HUES64 (cell line): ENCODE results near the gene TOX2.

Experiments used
- H3K27ac ChIP-seq: 2 replicates; pipeline ENCODE4 v1.7.0; 2013; ENCODE audit warnings: low read depth, low read length, inconsistent platforms
- H3K27me3 ChIP-seq: 2 replicates; pipeline ENCODE4 v1.6.1; 2013; ENCODE audit warnings: mild to moderate bottlenecking, low read length; ENCODE audit not compliant: insufficient read depth
- H3K36me3 ChIP-seq: 2 replicates; pipeline ENCODE4 v1.6.1; 2013; ENCODE audit warnings: mild to moderate bottlenecking, low read length; ENCODE audit not compliant: insufficient read depth
- H3K4me1 ChIP-seq: 2 replicates; pipeline ENCODE4 v1.6.1; 2013; ENCODE audit warnings: mild to moderate bottlenecking, low read length, moderate library complexity; ENCODE audit not compliant: insufficient read depth
- H3K4me3 ChIP-seq: 2 replicates; pipeline ENCODE4 v1.5.1; 2013; ENCODE audit warnings: mild to moderate bottlenecking, low read length, moderate library complexity
- H3K9ac ChIP-seq: 2 replicates; pipeline ENCODE4 v1.6.1; 2013; ENCODE audit warnings: mild to moderate bottlenecking, low read depth, low read length
- H3K9me3 ChIP-seq: 2 replicates; pipeline ENCODE4 v1.6.1; 2013; ENCODE audit warnings: low read depth, low read length; ENCODE audit not compliant: insufficient read depth
- WGBS: fragments of 150-250, 120-280 bp; methylation state at CpG from one replicate; pipeline ENCODE4 v1.1.7; 2013; ENCODE audit warnings: missing lambda C conversion rate; 5-methylcytosine and 5-hydroxymethylcytosine counted together

TOX2 gene

DNA sequence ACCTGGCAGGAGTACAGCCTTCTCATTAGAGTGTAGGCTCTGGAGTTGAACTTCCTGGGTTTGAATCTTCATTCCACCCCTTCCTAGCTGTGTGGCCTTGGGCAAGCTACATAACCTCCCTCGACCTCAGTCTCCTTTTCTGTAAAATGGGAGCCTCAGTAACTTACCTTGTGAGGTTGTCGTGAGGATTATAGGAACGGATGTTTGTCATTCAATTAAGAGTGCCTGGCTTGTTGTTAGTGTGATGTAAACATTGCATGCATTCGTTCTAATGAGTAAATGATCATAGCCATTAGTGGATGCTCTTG lies 45.2 kb downstream of the TOX2 start:
- H3K27ac ChIP-seq: no peak overlapping the region
- no peak overlapping the region for H3K9ac ChIP-seq
- no peaks in the 10 kb centered on the region for H3K27me3 ChIP-seq
- peaks cover 20% of the 10 kb centered on the region for H3K4me1 ChIP-seq
- H3K9me3 ChIP-seq: no peaks in the 10 kb centered on the region
- H3K4me3 ChIP-seq: no peak overlapping the region
- H3K36me3 ChIP-seq: no peaks in the 10 kb centered on the region
- WGBS: 95% methylated on average over 4 of the region's 4 CpGs

- Histone ChIP-seq H3K4me3 (no peak overlapping the region), H3K4me1 (peaks cover 17% of the 10 kb centered on the region), H3K36me3 (no peaks in the 10 kb centered on the region), H3K27ac (no peak overlapping the region), H3K9ac (no peak overlapping the region), H3K9me3 (no peaks in the 10 kb centered on the region), H3K27me3 (no peaks in the 10 kb centered on the region)
- 86% methylated on average over 2 of the region's 2 CpGs for WGBS
Measured at GRCh38 chr20:43960231-43960630, 45.6 kb downstream of the TOX2 start.

DNA sequence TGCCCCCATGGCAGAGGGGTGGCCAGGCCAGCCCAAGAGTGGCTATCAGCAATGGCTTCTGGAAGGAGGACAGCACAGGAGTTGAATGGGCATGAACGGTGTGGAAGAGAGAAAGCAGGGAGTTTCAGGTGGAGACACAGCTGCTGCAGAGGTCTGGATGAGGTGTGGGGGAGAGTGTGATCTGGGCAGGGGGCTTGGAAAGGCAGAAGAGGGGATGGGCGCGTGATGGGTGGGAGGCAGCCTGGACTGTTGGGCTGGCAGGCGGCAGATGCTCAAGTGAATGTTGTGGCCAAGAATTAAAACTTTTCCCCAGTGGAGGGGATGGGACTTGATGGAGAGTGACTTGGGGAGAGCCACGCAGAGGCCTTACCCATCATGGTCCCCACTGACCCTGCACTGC lies 46.5 kb downstream of the TOX2 start:
- Histone ChIP-seq H3K27ac (no peak overlapping the region), H3K9me3 (no peaks in the 10 kb centered on the region), H3K27me3 (no peaks in the 10 kb centered on the region), H3K4me1 (peaks cover 12% of the 10 kb centered on the region), H3K4me3 (no peak overlapping the region), H3K36me3 (no peaks in the 10 kb centered on the region), H3K9ac (no peak overlapping the region)
- 95% methylated on average over 5 of the region's 5 CpGs for WGBS

DNA sequence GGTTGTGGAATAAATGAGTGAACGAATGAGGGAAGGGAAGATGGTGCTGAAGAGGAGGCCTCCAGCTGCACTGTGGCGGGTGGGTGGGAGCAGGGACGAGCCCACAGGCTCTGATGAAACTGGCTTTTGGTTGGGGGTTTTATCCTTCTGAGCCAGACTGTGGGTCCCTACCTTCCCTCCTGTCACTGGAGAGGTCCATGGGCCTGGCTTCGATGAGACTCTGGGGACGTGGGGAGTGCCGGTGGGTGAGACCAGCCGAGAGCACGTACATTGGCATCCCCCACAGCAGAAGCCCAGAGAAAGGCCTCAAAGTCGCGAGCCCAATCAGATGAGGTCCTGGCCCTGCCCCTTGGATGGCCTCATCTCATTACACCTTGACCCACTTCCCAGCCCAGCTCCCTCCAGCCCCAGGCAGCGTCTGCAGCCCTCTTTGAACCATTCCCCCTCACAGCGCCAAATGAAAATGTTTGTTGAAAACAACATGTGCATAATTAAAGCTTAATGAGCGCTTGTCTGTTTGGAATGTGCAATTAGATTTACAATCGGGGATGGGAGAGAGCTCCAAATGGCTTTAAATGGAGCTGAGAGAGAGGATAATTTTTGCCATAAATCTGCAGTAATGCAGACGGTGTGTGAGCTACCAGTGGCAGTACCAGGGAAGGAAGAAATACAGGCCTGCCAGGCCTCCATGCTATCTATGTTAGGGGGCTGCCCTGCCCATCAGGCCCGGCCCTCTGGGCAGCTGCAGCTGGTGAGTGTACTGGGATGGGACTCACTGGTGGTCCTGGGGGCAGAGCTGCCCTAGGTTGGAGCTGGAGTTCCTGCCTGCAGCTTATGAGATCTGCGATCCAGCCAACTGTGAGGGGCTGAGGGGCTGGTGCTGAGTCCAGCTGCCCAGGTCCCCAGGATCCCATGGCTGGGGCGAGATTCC lies 47.2 kb downstream of the TOX2 start:
- WGBS: 73% methylated on average over 18 of the region's 18 CpGs
- Histone ChIP-seq H3K4me1 (peaks cover 12% of the 10 kb centered on the region), H3K27ac (no peak overlapping the region), H3K4me3 (no peak overlapping the region), H3K36me3 (no peaks in the 10 kb centered on the region), H3K9ac (no peak overlapping the region), H3K27me3 (no peaks in the 10 kb centered on the region), H3K9me3 (no peaks in the 10 kb centered on the region)

GRCh38 chr20:43962530-43962929 lies 47.9 kb downstream of the TOX2 start:
- Histone ChIP-seq H3K4me1 (peaks cover 12% of the 10 kb centered on the region), H3K9me3 (no peaks in the 10 kb centered on the region), H3K4me3 (no peak overlapping the region), H3K27me3 (no peaks in the 10 kb centered on the region), H3K9ac (no peak overlapping the region), H3K36me3 (no peaks in the 10 kb centered on the region), H3K27ac (no peak overlapping the region)
- 95% methylated on average over 4 of the region's 4 CpGs for WGBS

- H3K4me3 ChIP-seq: no peak overlapping the region
- H3K9ac ChIP-seq: no peak overlapping the region
- no peak overlapping the region for H3K27ac ChIP-seq
- WGBS: 84% methylated on average over 5 of the region's 5 CpGs
- no peaks in the 10 kb centered on the region for H3K36me3 ChIP-seq
- H3K27me3 ChIP-seq: no peaks in the 10 kb centered on the region
- peaks cover 12% of the 10 kb centered on the region for H3K4me1 ChIP-seq
- H3K9me3 ChIP-seq: no peaks in the 10 kb centered on the region
Measured at GRCh38 chr20:43963233-43963632, 48.6 kb downstream of the TOX2 start.

GRCh38 chr20:43963872-43964791 lies 49.5 kb downstream of the TOX2 start:
- Histone ChIP-seq H3K27ac (no peak overlapping the region), H3K36me3 (no peaks in the 10 kb centered on the region), H3K9me3 (no peaks in the 10 kb centered on the region), H3K4me1 (peaks cover 12% of the 10 kb centered on the region), H3K4me3 (no peak overlapping the region), H3K27me3 (no peaks in the 10 kb centered on the region), H3K9ac (no peak overlapping the region)
- WGBS: 91% methylated on average over 9 of the region's 10 CpGs

DNA sequence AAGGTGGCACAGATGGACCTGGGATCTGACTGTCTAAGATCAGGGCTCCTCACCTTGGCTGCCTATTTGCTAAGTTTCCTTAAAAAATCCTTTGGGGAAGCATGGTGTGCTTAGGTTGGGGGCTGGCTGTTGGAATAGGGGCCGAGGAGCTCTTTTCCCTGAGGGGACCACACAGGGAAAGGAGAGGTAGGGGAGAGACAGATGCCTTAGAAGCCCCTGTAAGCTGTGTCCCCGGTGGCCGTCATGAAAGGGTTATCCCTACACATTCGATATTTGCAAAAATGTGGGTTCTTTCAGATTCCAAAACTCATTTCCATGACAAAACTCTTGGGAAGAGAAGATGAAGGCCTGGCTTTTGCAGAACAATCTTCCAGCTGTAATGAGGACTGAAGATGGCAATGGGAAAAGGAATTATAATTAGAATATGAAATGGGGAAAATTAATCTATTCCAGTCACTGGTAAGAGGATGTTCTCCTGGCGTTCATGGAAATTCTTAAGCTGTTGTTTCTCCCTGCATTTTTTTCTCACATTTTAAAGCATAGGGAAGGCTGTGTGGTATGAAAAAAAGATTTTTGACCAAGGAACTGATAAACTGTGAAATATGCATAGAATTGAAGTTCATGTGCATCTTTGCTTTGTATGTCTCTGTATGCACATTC lies 53.8 kb downstream of the TOX2 start:
- H3K36me3 ChIP-seq: no peaks in the 10 kb centered on the region
- H3K9me3 ChIP-seq: no peaks in the 10 kb centered on the region
- H3K9ac ChIP-seq: no peak overlapping the region
- no peaks in the 10 kb centered on the region for H3K4me1 ChIP-seq
- H3K4me3 ChIP-seq: no peak overlapping the region
- 65% methylated on average over 4 of the region's 5 CpGs for WGBS
- H3K27me3 ChIP-seq: no peaks in the 10 kb centered on the region
- no peak overlapping the region for H3K27ac ChIP-seq

DNA sequence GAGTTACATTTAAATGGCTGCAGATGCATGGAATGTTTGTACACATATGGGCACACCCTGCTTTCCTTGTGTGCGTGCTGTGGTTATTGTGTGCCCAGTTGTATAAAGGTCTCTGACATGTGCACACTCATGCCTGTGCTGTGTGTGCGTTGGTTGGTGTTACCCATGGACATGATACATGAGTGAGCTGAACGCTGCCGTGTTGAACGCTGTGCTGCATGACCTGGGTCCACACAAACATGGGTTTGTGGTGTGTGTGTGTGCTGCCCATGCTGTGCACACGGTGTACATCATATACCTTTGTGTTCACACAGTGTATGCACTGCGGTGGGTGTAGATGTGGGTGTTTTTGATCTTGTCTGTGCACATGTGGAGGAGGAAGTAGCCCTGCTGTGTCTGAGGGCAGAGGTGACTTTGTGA lies 54.4 kb downstream of the TOX2 start:
- Histone ChIP-seq H3K9ac (no peak overlapping the region), H3K27ac (no peak overlapping the region), H3K36me3 (no peaks in the 10 kb centered on the region), H3K4me1 (no peaks in the 10 kb centered on the region), H3K9me3 (no peaks in the 10 kb centered on the region), H3K27me3 (no peaks in the 10 kb centered on the region), H3K4me3 (no peak overlapping the region)
- 95% methylated on average over 6 of the region's 7 CpGs for WGBS

GRCh38 chr20:43969501-43970182 lies 55.0 kb downstream of the TOX2 start:
- Histone ChIP-seq H3K27ac (no peak overlapping the region), H3K27me3 (no peaks in the 10 kb centered on the region)

More at GRCh38 chr20:43969501-43970182, 55.0 kb downstream of the TOX2 start:
- Histone ChIP-seq H3K36me3 (no peaks in the 10 kb centered on the region), H3K4me3 (no peak overlapping the region), H3K9ac (no peak overlapping the region), H3K9me3 (no peaks in the 10 kb centered on the region), H3K4me1 (no peaks in the 10 kb centered on the region)
- WGBS: 91% methylated on average over 8 of the region's 8 CpGs
